Measurements from ENCODE around the gene DOCK6.
"Not testable (repeated sequence)": the region's sequence is repeated elsewhere in the genome, so short reads cannot be mapped to it uniquely, and the experiment has no call there.

Gene DOCK6

GRCh38 chr19:11169896-11170678 is 92.2 kb downstream of the DOCK6 start:
- DNase-seq: no peak

- peak; percentile 52 for DNase-seq
These were observed 93.8 kb downstream of the DOCK6 start for GRCh38 chr19:11168568-11168967.

- DNase-seq: no peak
These were observed 95.8 kb downstream of the DOCK6 start for GRCh38 chr19:11166281-11167142.

GRCh38 chr19:11165486-11166030 is 96.8 kb downstream of the DOCK6 start:
- no peak for DNase-seq

- peak; percentile 39 for DNase-seq
These were observed 97.4 kb downstream of the DOCK6 start for GRCh38 chr19:11164879-11165406.

- no peak for DNase-seq
These were observed 98.0 kb downstream of the DOCK6 start for GRCh38 chr19:11164296-11164695.

- DNase-seq: not testable (repeated sequence)
These were observed 101.9 kb downstream of the DOCK6 start for GRCh38 chr19:11160440-11160768.

GRCh38 chr19:11159598-11160439 is 102.5 kb downstream of the DOCK6 start:
- no peak for DNase-seq

GRCh38 chr19:11155373-11156120 is 106.8 kb downstream of the DOCK6 start, which contains the start of gene SPC24:
SPC24 (minus strand) TSS chr19:11155782; CDS start chr19:11155776, 6 bp downstream.
- DNase-seq: peak; percentile 90

GRCh38 chr19:11154683-11155047 is 107.7 kb downstream of the DOCK6 start:
- DNase-seq: no peak

- no peak for DNase-seq
These were observed 109.8 kb downstream of the DOCK6 start for GRCh38 chr19:11152318-11153062.

- DNase-seq: no peak
These were observed 111.1 kb downstream of the DOCK6 start for GRCh38 chr19:11151181-11151580.

Data from GOT3 (cell line).